HG02885 (cell line): ENCODE data around the gene CCDC18.
"Not testable (repeated sequence)": the region's sequence is repeated elsewhere in the genome, so short reads cannot be mapped to it uniquely, and the experiment has no call there.

Experiments
- ATAC-seq: cut with Tn5 transposase; IDR thresholded peaks from one replicate; pipeline ENCODE4 v1.9.1; 2021; ENCODE audit warnings: mild to moderate bottlenecking; ENCODE audit not compliant: unreplicated experiment, poor library complexity

CCDC18 gene

GRCh38 chr1:93221913-93222312, 41.4 kb downstream of the CCDC18 start:
- no peak for ATAC-seq

GRCh38 chr1:93223023-93223675, 42.6 kb downstream of the CCDC18 start:
- no peak for ATAC-seq

- ATAC-seq = no peak
These were observed 54.7 kb downstream of the CCDC18 start for GRCh38 chr1:93235261-93235660.

- ATAC-seq = no peak
These were observed 56.5 kb downstream of the CCDC18 start for GRCh38 chr1:93237021-93237420.

GRCh38 chr1:93238425-93238824, 57.9 kb downstream of the CCDC18 start:
- no peak for ATAC-seq

GRCh38 chr1:93239863-93240262, 59.3 kb downstream of the CCDC18 start:
- no peak for ATAC-seq

- ATAC-seq = not testable (repeated sequence)
These were observed 62.7 kb downstream of the CCDC18 start for GRCh38 chr1:93243233-93243632.

GRCh38 chr1:93244298-93245069, 64.0 kb downstream of the CCDC18 start:
- no peak for ATAC-seq

GRCh38 chr1:93251966-93252365, 71.4 kb downstream of the CCDC18 start:
- no peak for ATAC-seq

GRCh38 chr1:93252598-93252997, 72.1 kb downstream of the CCDC18 start:
- ATAC-seq = no peak

GRCh38 chr1:93253516-93253915, 73.0 kb downstream of the CCDC18 start:
- ATAC-seq = no peak

GRCh38 chr1:93255222-93256079, 74.9 kb downstream of the CCDC18 start:
- no peak for ATAC-seq

- ATAC-seq = no peak
These were observed 75.9 kb downstream of the CCDC18 start for GRCh38 chr1:93256433-93256832.

GRCh38 chr1:93257889-93258288, 77.4 kb downstream of the CCDC18 start:
- ATAC-seq = no peak

GRCh38 chr1:93260726-93261125, 80.2 kb downstream of the CCDC18 start:
- not testable (repeated sequence) for ATAC-seq

GRCh38 chr1:93262645-93263044, 82.1 kb downstream of the CCDC18 start:
- ATAC-seq = no peak

- not testable (repeated sequence) for ATAC-seq
These were observed 88.4 kb downstream of the CCDC18 start for GRCh38 chr1:93268888-93269287.

- ATAC-seq = not testable (repeated sequence)
These were observed 94.7 kb downstream of the CCDC18 start for GRCh38 chr1:93275262-93275633.

GRCh38 chr1:93275634-93276295, 95.2 kb downstream of the CCDC18 start:
- no peak for ATAC-seq

- not testable (repeated sequence) for ATAC-seq
These were observed 97.0 kb downstream of the CCDC18 start for GRCh38 chr1:93277530-93277929.
